SK-MEL-5 (cell line): ENCODE data around the gene RNFT2. TPM values are rescaled to one million over a fixed set of nuclear protein-coding genes. Genes with fewer than 3 reads are reported as not detected.
"Not testable (repeated sequence)": the region's sequence is repeated elsewhere in the genome, so short reads cannot be mapped to it uniquely, and the experiment has no call there.

Source experiments
- DNase-seq: peaks from one replicate; pipeline ENCODE4 v3.0.0-alpha.2; 2016; ENCODE audit warnings: low read depth, low spot score
- in situ Hi-C: cut with HindIII; loops from 2 replicates; pipeline ENCODE4 v1.10.0; 2016; ENCODE audit warnings: low sequenced_read_pairs, high pct_unique_total_duplicates, low pct_unique_long_range_greater_than_20kb
- total RNA-seq: library from RNA; depleted of rRNA; stranded (reverse); fragments of >200 nt; shearing (Covaris generic); gene quantifications from 2 replicates; pipeline ENCODE4 v1.2.3, GENCODE V29; 2014

The RNFT2 gene
- total RNA-seq, 1 experiment from 2014 or later, result 2.3 TPM

DNA sequence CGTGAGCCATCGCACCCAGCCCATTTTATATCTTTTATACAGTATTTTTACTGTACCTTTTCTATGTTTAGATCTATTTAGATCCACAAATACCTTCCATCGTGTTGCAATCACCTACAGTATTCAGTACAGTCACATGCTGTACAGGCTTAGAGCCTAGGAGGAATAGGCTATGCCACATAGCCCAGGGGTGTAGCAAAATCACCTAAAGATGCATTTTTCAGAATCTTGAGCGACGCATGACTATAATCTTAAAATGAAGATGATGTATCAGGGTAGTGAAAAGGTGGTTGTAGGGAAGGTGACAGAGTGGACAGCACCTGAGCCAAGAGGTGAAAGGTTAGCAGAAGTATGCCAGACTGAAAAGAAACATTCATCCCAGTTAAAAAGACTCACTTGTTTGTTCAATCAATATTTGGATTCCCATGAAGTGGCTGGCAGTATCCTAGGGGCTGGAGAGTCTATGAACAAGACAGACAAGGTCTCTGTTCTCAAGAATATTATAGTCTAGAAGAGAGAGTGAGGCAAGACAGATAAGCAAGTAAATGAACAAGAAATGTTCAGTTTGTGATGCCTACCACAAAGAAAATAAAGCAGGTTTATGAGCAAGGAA lies 3.9 kb upstream of the RNFT2 start:
- peak; percentile 86 for DNase-seq
- in situ Hi-C loops, result no loop called here

DNA sequence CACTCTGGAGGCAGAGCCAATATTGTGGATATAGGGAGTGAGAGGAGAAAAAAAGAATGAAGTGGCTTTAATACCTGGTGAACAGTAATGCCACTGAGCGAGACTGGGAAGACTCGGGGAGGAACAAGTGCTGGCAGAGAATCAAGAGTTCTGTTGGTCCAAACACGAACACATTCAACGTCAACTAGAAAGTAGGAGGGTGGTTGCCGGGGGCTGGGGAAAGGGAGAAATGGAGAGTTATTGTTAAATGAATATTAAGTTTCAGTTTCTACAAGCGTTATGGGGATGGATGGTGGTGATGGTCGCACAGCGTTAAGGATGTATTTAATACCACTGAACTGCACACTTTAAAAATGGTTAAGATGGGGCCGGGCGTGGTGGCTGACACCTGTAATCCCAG lies 3.0 kb upstream of the RNFT2 start:
- DNase-seq, result no peak
- in situ Hi-C loops, result no loop called here

DNA sequence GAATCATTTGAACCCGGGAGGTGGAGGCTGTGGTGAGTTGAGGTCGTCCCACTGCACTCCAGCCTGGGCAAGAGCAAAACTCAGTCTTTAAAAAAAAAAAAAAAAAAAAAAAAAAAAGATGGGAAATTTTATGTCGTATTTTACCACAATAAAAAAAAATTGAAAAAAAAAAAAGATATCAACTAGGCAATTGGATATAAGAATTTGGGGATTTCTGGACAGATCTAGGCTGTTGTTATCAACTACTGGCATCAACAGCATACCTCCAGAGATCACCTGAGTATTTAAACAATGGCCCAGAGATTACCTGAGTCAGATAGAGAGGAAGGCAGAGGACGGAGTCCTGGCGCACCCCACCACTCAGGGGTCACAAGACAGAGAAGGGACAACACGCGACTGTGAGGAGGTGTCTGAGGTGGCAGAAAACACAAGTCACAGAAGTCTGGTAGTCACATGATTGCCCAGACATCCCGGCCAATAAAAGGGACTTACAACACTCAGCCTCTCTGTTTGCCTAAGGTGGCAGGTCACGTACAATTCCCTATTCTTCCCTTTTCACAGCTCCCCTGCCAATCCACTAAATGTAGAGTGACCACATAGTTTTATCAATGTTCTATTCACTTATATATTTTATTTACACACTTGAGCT lies 2.0 kb upstream of the RNFT2 start:
- in situ Hi-C loops, result no loop called here
- peak; percentile 43 for DNase-seq

DNA sequence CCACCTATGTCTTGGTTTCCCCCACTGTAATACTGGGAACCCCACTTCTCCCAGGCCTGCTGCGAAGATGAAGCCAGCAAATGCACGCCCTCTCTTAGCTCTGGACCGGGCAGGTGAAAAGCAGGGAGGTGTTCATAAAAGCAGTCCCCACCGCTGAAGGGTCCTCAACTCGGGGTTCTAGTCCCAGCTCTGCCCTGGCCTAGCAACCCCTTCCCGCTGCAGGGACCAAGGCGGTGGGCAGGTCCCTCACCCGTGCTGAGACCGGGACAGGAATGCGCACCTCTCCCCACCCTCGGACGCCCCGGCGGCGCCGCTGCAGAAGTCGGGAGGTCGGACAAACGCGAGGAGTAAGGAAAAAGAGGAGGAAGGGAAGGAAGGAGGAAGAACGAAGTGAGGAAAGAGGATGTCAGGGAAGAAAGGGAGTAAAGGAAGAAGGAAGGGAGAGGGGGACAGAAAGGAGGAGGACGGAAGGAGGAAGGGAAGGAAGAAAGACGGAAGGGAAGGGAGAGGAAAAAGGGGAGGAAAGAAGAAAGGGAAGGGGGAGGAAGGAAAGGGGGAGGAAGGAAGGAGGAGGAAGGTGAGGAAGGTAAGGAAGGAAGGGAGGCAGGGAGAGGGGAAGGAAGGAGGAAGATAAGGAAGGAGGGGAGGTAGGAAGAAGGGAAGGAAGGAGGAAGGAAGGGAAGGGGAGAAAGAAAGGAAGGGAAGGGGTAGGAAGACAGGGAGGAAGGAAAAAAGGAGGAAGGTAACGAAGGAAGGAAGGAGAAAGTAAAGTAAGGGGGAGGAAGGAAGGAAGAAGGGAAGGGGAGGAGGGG lies 947 bp upstream of the RNFT2 start:
- DNase-seq, result no peak
- in situ Hi-C loops, result no loop called here

DNA sequence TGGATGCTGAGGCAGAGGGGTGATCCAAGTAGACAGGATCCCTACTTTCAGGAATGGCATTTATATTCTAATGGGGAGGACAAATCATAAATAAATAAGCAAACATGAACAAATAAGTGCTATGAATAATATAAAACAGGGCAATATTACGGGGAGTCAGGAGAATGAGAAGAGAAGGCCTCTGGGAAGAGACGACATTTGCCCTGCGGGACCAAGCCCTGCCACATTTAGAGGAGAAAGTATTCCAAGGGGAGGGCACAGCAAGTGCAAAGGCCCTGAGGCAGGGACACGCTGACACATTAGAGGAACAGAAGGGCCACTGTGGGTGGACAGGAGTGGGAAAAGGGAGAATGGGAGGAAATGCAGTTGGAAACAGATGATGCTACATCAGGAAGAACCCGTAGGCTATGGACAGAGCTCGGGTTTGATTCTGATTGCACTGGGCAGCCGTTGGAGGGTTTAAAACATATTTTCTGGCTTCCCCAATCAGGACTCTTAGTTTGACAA lies 1.3 kb downstream of the RNFT2 start:
- in situ Hi-C loops, result no loop called here
- no peak for DNase-seq

DNA sequence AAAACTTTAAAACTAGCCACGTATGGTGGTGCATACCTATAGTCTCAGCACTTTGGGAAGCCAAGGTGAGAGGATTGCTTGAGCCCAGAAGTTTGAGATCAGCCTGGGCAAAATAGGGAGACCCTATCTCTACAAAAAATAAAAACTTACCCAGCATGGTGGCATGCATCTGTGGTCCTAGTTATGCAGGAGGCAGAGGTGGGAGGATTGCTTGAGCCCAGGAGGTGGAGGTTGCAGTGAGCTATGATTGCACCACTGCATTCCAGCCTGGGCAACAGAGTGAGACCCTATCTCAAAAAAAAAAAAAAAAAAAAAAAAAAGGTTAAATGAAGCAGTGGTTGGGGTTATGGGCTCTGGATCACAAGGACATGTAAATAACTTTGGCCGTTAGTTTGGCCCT lies 4.7 kb downstream of the RNFT2 start:
- in situ Hi-C loops, DNase-seq: not testable (repeated sequence)

DNA sequence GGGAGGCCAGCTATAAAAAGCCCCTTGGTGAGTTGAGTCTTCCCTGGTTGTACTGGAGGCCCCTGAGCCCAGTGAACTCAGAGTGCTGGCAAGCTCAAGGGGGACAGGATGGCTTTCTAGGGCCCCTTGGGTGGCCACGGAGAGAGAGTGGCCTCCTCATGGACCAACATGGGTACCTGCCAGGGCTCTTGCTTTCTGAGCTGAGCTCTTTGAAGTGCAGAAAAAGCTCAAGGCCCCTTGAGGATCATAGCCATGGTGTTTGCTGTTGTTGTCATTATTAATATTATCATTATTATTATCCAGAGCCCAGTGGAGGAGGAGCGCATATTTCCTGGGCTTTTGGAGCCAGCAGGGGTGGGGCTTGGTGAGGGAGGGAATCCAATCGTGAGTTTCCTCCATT lies 6.7 kb downstream of the RNFT2 start:
- no peak for DNase-seq
- in situ Hi-C loops, result no loop called here

DNA sequence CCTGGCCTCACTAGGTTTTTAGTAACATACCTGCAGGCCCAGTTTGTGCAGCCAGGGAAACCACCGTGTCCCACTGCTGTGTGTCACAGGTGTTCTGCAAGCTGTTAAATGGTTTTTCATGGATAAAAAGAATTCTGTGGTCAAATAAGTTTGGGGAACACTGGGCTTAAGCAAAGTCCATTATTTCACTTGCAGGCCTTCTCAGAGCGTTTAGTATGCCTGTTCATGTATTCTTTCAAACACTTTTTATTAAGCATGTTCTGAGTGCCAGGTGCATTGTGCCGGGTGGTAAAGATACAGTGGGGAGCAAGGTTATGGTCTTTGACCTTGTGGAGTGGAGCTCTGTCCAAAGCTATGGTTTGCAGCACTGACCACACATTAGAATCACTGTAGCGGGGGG lies 7.4 kb downstream of the RNFT2 start:
- DNase-seq, result no peak
- in situ Hi-C loops, result no loop called here

DNA sequence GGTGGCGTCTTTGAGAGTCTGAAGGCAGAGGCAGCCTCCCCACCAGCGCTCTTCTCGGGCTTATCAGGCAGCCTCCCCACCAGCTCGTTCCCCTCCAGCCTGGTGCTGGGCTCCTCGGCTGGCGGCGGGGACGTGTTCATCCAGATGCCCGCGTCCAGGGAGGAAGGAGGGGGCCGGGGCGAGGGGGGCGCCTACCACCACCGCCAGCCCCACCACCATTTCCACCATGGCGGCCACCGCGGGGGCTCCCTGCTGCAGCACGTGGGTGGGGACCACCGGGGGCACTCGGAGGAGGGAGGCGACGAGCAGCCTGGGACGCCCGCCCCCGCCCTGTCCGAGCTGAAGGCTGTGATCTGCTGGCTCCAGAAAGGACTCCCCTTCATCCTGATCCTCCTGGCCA lies 11.8 kb downstream of the RNFT2 start:
- in situ Hi-C loops, result no loop called here
- no peak for DNase-seq

DNA sequence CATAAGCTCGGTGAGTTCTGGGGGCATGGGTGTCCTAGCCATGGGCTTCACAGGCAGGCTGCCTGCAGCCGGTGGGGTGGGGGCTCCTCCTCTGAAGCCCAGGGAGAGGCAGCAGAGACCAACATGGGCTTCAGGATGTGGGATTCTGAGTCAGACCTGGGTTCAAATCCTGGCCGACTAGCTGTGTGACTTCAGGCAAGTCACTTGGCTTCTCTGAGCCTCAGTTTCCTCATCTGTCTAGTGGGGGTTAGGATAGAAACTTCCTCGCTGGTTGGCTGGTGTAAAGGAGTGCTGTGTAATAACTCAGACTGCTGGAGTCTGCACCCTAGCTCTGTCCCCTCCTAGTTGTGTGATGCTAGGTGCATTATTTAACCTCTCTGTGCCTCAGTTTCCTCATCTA lies 12.2 kb downstream of the RNFT2 start:
- in situ Hi-C loops, result no loop called here
- DNase-seq, result no peak

DNA sequence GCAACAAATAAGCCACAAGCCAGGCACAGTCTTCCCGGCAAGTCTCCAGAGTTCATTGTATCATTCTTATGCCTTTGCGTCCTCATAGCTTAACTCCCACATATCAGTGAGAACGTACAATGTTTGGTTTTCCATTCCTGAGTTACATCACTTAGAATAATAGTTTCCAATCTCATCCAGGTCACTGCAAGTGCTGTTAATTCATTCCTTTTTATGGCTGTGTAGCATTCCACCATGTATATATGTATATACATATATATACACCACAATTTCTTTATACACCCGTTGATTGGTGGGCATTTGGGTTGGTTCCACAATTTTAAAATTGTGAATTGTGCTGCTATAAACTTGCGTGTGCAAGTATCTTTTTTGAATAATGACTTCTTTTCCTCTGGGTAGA lies 16.0 kb downstream of the RNFT2 start:
- DNase-seq, in situ Hi-C loops: not testable (repeated sequence)

DNA sequence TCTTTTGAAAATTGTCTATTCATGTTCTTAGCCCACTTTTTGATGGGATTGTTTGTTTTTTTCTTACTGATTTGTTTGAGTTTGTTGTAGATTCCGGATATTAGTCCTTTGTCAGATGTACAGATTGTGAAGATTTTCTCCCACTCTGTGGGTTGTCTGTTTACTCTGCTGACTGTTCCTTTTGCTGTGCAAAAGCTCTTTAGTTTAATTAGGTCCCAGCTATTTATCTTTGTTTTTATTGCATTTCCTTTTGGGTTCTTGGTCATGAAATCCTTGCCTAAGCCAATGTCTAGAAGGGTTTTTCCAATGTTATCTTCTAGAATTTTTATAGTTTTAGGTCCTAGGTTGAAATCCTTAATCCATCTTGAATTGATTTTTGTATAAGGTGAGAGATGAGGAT lies 16.7 kb downstream of the RNFT2 start:
- DNase-seq, in situ Hi-C loops: not testable (repeated sequence)

DNA sequence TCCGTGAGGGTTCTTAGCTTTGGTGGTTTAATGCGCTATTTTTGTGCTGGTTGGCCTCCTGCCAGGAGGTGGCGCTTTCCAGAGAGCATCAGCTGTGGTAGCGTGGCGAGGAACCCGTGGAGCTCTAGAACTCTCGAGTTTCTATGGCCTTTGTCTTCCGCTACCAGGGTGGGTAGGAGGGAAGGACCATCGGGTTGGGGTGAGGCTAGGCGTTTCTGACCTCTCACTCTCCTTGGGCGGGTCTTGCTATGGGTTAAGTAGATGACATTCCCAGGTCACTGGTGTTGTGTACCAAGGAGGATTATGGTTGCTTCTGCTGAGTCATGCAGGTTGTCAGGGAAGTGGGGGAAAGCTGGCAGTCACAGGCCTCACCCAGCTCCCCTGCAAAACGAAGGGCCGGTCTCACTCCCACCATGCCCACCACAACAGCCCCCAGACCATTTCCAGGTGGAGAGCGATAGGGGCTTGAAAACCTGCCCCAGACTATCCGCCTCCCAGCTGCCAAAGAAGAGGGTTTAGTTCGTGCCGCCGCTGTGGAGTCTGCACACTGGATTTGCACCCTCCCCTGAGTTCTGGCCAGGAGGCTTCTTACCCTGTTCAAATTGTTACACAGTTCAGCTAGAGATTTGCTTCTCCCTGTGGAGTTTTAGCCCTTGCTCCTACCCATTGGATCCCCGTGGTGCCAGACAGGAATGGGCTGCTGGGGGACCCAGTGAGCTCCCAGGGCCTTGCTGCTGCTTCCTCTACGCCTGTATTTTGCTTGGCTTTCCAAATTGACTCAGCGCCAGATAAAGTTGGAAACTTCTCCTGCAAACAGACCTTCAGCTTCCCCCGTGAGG lies 21.9 kb downstream of the RNFT2 start:
- in situ Hi-C loops, result no loop called here
- DNase-seq, result no peak

DNA sequence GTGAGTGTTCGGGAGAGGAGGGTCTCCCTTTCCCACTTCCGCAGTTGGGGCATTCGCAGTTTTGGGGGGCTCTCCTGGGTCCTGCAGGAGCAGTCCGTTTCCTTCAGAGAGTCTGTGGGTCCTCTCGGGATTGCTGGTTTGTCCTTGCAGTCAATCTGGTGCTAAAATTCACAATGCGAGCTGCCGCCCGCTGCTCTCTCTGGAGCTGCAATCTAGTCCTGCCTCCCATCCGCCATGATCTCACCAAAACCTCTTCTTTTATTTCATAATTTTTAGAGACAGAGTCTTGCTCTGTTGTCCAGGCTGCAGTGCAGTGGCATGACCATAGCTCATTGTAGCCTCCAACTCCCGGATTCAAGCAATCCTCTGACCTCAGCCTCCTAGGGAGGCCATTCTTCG lies 22.5 kb downstream of the RNFT2 start:
- in situ Hi-C loops, result no loop called here
- no peak for DNase-seq

DNA sequence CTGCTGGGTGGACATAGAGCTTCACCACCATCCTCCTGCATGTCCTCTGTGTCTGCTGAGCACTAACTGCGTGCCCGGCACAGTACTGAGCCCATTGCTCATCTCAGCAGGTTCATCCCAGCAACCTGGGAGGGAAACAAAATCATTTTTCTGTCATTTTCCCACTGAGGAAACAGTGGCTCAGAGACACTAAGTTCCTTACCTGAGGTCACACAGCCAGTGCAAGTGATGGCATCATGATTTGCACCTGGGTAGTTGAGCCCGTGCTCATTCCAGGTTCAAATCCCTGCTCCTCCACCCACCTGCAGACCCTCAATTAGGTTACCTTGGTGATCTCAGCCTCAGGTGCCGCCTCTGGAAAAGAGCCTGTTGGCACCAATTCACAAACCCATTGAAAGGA lies 23.4 kb downstream of the RNFT2 start:
- in situ Hi-C loops, result no loop called here
- DNase-seq, result no peak

DNA sequence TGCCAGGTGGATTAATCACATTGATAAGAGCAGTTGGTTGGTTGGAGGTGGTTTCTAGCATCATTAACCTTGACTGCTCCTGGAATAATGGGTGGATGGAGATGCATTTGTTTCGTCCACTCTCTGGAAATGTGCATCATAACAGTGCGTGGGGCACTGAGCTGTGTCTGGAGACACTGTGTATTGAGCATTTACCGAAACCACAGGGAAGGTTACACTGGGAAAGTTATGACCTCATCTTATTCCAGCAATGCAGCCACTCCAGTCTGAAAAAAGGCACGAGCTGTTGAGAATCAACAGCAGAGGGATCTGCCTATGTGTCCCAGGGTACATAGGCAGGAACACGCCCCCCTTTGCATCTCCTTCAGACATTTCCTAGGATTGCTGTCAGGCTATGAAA lies 27.2 kb downstream of the RNFT2 start:
- in situ Hi-C loops, result no loop called here
- DNase-seq, result peak; percentile 19

DNA sequence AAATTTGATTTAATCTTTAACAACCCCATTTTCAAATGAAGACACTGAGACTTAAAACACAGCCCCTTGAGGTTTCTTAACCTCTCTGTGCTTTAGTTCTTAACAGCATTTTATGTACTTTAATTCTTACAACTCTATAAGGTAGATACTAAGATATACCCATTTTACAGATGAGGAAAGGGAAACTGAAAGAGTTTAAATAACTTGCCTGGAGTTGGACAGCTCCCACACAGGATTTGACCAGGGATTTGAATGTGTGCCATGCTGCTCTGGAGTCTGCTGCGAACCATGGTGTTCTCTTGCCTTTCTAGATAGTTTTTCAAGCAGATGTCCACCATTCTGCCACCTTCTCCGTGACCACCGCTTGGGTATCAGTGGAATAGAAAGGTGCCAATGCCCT lies 28.2 kb downstream of the RNFT2 start:
- in situ Hi-C loops, result no loop called here
- no peak for DNase-seq

DNA sequence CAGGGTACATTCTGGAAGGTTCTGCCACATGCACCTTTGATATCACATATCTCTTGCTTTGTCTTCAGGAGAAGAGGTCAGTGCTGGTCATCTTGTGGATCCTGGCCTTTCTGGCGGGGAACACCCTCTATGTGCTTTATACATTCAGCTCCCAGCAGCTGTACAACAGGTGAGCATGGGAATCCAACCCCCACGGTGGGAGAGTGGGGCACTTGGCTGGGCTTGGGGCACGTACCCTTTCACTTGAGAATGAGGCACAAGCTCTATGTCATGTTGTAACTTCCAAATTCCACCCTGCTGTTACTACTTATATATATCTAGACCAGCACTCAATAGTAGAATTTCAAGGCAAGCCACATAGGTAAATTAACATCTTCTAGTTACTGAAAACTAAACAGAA lies 28.6 kb downstream of the RNFT2 start:
- DNase-seq, result no peak
- in situ Hi-C loops, result no loop called here
